ENCODE measurements around the gene NQO1. TPM values are rescaled to one million over a fixed set of nuclear protein-coding genes. Genes with fewer than 3 reads are reported as not detected.

Gene NQO1
- 77.7 TPM for total RNA-seq
- long read RNA-seq, transcript NQO1-201 (6 exons, 2,912 nt): major isoform, 38 of 55 reads
- long read RNA-seq, partial matches to known transcripts: 5 of 55 reads
- long read RNA-seq, other reads (novel, unspliced or antisense): 6 of 55 reads

- TF ChIP-seq, protein P1, sequence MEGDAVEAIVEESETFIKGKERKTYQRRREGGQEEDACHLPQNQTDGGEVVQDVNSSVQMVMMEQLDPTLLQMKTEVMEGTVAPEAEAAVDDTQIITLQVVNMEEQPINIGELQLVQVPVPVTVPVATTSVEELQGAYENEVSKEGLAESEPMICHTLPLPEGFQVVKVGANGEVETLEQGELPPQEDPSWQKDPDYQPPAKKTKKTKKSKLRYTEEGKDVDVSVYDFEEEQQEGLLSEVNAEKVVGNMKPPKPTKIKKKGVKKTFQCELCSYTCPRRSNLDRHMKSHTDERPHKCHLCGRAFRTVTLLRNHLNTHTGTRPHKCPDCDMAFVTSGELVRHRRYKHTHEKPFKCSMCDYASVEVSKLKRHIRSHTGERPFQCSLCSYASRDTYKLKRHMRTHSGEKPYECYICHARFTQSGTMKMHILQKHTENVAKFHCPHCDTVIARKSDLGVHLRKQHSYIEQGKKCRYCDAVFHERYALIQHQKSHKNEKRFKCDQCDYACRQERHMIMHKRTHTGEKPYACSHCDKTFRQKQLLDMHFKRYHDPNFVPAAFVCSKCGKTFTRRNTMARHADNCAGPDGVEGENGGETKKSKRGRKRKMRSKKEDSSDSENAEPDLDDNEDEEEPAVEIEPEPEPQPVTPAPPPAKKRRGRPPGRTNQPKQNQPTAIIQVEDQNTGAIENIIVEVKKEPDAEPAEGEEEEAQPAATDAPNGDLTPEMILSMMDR (IDR thresholded peaks at IDR 0.05): no peak
- intact Hi-C loops (cut with DNase I): no loop called here
Observed at GRCh38 chr16:69726313-69727060, at the start of gene NQO1. TSS of gene NQO1 (minus strand) at chr16:69726560. CDS start at chr16:69726439, 121 bp downstream.

GRCh38 chr16:69775563-69775962 is 49.2 kb upstream of the NQO1 start:
- H3K4me3 ChIP-seq: no peak overlapping the region
- H3K27me3 ChIP-seq: no peaks in the 10 kb centered on the region
- peaks cover 3% of the 10 kb centered on the region for H3K36me3 ChIP-seq
- no peaks in the 10 kb centered on the region for H3K9me3 ChIP-seq
- ATAC-seq: peak; percentile 40
- DNase-seq: no peak
- TF ChIP-seq, protein P1 (IDR thresholded peaks at IDR 0.05): no peak
- intact Hi-C loops (cut with DNase I): no loop called here
- no peak overlapping the region for H3K27ac ChIP-seq
- peaks cover 16% of the 10 kb centered on the region for H3K4me1 ChIP-seq

More at GRCh38 chr16:69726313-69727060, at the start of gene NQO1:
- Histone ChIP-seq H3K4me3 (peak within 1 kb of the TSS; percentile 67), H3K27ac (peak within 1 kb of the TSS; percentile 88), H3K27me3 (no peaks in the 10 kb centered on the region), H3K9me3 (no peaks in the 10 kb centered on the region), H3K36me3 (no peaks in the 10 kb centered on the region), H3K4me1 (peaks cover 17% of the 10 kb centered on the region)
- DNase-seq: peak; percentile 97
- peak; percentile 99 for ATAC-seq

- H3K27me3 ChIP-seq: no peaks in the 10 kb centered on the region
- no peaks in the 10 kb centered on the region for H3K9me3 ChIP-seq
- intact Hi-C loops (cut with DNase I): no loop called here
- TF ChIP-seq, protein P1 (IDR thresholded peaks at IDR 0.05): no peak
- no peak overlapping the region for H3K4me3 ChIP-seq
- H3K27ac ChIP-seq: no peak overlapping the region
- ATAC-seq (no peak), DNase-seq (no peak)
- peaks cover 20% of the 10 kb centered on the region for H3K4me1 ChIP-seq
- H3K36me3 ChIP-seq: no peaks in the 10 kb centered on the region
Observed at GRCh38 chr16:69773260-69773947, 47.0 kb upstream of the NQO1 start.

GRCh38 chr16:69771651-69771967 is 45.2 kb upstream of the NQO1 start:
- DNase-seq: no peak
- H3K36me3 ChIP-seq: no peaks in the 10 kb centered on the region
- no peaks in the 10 kb centered on the region for H3K27me3 ChIP-seq
- no peak for ATAC-seq
- intact Hi-C loops (cut with DNase I): no loop called here
- peak overlapping the region; percentile 11 for H3K27ac ChIP-seq
- H3K9me3 ChIP-seq: no peaks in the 10 kb centered on the region
- H3K4me3 ChIP-seq: no peak overlapping the region
- peaks cover 23% of the 10 kb centered on the region for H3K4me1 ChIP-seq
- TF ChIP-seq, protein P1 (IDR thresholded peaks at IDR 0.05): no peak

DNA sequence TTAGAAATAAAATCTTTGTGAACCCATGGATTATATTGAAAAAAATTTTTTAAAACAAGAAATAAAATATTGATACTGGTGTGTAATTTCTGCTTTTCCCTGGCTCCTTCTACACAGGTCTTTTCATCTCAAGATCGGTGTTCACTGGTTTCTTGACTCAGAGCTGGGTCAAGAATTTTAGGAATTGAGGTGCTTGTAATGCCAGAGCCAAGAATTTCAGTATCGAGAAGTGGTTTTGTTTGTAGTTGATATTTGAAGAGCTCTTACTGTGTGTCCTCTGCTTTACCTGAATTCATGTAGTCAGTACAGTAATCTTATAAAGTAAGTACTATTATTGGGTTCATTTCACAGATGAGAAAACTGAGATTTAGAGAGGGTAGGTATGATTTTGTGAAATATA is 43.0 kb upstream of the NQO1 start:
- no peak for DNase-seq
- intact Hi-C loops (cut with DNase I): no loop called here

More for the DNA sequence above, 43.0 kb upstream of the NQO1 start:
- ATAC-seq: peak; percentile 66
- no peaks in the 10 kb centered on the region for H3K9me3 ChIP-seq
- no peak overlapping the region for H3K4me3 ChIP-seq
- TF ChIP-seq, protein P1 (IDR thresholded peaks at IDR 0.05): no peak
- H3K36me3 ChIP-seq: no peaks in the 10 kb centered on the region
- H3K27ac ChIP-seq: no peak overlapping the region
- H3K27me3 ChIP-seq: no peaks in the 10 kb centered on the region
- peaks cover 26% of the 10 kb centered on the region for H3K4me1 ChIP-seq
